ENCODE measurements around the gene ZNF500.

The ZNF500 gene

DNA sequence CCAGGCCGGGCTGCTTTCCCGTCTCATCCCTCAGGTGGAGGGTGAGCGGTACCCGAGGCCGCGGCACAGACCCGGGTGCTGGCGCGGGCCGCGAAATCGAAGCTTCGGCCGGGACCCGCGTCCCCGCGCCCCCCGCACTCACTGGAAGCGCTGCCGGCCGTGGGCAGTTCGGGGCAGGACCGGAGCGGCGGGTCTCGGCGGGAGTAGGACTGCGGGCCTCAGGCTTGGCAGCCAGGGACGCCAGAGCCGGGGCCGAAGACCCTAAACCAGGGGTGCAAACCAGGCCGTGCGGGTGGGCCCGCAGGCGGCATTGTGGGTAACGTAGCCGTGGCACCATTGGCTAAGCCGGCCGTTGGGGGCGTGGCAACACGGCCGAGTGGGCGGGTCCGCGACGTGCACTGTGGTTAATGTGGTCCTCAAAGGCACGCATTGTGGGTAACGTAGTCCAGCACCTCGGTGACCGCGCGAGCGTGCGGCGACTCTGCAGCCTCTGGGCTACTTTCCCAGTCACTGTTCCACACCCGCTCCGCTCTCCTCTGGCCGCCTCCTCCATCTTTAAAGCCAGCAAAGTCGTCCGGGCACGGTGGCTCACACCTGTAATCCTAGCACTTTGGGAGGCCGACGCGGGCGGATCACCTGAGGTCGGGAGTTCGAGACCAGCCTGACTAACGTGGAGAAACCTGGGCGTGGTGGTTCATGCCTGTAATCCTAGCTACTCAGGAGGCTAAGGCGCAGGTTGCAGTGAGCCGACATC is at the start of gene ZNF500:
Gene ZNF500, minus strand, starts transcription at position 288 of the 754 bp plus-strand sequence. CDS start 1,184 bp downstream, outside the sequence.
- DNase-seq = peak; percentile 76

DNA sequence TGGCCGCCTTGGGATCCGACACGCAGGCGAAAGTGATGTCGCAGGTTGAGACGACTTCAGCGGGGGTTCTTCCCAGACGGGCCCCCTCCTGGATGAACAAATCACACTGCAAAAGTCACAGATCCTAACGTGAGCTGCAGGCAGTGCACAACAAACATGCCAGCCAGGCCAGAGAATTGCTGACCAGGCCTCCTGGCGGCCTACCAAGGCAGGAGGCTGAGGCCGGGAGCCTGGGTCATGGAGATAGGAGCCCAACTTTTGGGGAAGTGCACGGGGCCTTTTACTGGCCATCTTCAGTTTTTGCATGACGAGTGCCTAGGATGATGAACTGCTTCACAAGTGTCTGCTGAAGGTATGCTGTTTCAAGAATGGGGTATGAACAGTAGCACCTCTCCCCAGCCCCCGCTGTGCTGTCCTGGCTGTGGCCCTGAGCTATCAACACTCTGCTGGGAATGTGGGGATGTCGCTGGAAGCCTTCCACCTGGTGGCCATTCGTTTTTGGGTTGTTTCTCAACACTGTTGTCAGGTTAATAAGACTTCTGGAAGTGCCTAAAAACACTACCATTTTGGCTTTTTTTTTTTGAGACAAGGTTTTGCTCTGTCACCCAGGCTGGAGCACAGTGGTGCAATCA is 47.7 kb upstream of the ZNF500 start:
- DNase-seq = no peak

DNA sequence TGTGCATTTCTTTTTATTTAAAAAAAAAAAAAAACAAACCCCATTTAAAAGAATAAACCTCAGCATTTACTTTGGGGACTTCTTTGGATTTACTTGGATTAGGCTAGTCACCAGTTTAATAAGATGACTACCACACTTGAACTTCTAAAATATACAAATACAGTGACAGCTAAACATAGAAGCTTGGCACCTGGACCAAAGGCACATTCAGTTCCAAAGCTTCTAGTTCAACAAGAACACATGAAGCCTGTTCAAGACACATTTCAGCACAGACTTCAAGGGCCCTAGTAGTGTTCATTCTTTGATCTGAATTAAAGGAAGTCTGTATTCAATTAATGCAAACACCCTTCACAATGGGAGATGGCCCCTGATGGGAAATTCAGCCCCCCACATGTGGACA is 47.1 kb upstream of the ZNF500 start:
- DNase-seq = no peak

DNA sequence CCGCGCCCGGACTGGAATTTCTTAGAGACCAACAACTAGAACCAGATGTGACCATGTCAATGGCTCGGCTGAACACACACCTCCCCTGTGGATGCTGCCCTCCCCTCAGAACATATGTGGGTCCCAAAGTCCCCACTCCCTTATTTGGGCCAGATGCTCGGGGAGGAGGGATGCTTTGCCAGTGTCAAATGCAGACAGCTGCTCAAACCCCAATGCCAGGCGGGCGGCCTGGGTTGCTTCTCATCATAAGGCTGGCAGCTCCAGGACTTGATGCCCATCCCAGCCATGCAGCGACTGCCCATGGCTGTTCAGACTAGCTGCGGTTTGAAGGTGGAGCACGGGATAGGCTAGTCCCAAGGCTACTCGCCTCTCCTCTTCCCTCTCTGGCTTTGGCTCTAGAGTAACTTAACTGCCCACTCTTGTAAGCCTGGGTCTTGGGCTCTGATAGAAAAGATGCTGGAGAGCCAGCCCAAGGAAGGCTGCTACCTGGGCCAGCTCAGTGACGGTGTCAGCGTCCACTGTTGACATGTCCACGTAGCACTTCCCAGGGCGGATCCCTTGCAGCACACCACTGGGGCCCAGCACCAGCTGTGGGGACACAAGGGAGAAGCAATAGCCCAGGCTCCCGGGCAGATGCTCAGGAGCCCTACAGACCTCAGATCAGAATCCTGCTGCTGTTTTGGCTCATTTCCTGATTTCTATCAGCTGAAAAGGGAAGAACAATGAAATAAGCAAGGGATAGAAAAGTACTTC is 46.5 kb upstream of the ZNF500 start:
- no peak for DNase-seq

- no peak for DNase-seq
Observed at GRCh38 chr16:4811773-4812172, 44.8 kb upstream of the ZNF500 start.

DNA sequence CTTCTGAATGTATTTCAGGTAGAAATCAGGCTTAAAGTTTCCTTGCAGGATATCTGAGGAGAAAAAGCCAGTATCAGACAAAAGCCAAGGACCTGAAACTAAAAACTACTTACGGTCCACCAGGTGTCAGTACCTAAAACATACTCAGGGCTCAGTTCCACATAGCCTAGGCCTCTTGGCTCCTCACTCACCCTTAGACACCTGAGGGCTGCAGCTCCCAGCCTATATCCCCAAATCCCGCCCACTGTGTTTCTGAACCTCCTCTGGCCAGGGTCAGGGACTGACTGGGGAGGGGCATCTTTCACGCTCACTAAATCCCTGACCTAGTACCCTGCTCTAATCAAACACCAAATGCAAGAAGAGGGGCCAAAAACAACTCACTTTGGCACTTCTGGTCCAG is 44.3 kb upstream of the ZNF500 start:
- DNase-seq = no peak

DNA sequence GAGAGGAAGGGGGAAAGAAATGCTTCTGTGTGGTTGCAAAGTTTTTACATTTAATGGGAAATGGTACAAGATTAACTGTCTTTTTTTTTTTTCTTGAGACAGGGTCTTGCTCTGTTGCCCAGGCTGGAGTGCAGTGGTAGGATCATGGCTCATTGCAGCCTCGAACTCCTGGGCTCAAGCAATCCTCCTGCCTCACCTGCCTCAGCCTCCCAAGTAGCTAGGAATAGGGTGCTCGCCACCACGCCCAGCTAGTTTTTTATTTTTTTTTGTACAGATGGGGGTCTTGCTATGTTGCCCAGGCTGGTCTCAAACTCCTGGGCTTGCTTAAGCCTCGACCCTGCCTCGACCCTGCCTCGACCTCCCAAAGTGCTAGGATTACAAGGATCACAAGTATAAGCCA is 39.3 kb upstream of the ZNF500 start:
- no peak for DNase-seq

GRCh38 chr16:4805231-4805630 is 38.3 kb upstream of the ZNF500 start:
- no peak for DNase-seq

DNA sequence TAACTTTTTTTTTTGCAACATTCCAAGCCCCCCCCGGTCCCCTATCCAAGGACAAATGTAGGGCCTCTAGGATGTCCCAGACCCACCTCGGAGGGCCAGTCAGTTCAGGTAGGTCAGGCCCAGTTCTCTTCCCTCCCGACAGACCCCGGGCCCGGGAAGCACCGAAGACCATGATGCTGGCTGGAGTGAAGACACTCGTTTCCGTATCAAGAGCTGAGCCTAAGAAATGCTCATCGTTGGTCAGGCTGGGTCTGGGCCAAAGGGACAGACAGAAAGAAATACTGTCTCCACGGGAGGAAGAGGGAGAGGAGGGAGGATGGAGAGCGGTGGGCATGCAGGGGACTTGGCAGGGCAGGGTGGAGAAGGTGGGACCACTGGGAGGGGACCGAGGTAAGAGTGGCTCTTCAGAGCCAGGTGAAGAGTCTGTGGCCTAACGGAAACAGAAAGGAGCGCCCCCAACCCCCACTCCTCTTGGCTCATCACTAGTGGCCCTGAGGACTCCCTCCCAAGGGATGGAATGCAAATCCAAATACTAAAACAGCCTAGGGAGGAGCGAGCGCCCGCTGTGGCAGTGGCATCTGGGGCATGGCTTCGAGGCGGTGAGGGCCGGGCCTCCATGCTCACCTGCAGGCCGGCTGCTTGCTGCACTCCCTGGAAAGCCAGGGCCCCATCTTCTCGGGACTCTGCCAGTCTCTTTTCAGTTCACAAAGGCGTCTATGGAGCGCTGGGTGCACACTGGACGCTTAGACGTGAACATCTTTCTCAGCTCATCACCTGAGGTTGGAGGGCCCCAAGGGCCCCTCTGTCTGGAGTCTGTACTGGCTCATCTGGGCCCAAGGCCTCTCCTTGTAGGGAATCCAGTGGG is 37.2 kb upstream of the ZNF500 start:
- DNase-seq = no peak

DNA sequence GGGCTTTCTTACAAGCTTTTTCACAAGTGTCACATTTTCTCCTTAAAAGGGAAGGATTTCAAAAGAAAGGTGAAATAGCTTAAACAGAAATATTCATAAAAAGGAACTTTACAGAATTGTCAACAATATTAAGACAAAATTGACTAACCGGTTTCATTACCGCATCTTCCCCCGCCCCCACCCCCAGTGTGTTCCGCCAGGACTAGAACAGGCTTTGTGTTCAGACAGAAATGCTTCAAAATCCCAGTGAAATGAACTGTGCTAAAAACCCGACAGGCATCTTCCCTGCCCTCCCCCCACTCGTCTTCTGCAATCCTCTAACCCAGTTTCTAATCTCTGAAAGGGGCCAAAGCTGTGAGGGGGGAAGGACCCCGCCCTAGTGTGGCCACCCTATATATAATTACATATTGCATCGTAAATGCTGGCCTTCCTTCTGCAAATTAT is 36.5 kb upstream of the ZNF500 start:
- DNase-seq = no peak

GRCh38 chr16:4802659-4803287 is 35.8 kb upstream of the ZNF500 start:
- peak; percentile 79 for DNase-seq

DNA sequence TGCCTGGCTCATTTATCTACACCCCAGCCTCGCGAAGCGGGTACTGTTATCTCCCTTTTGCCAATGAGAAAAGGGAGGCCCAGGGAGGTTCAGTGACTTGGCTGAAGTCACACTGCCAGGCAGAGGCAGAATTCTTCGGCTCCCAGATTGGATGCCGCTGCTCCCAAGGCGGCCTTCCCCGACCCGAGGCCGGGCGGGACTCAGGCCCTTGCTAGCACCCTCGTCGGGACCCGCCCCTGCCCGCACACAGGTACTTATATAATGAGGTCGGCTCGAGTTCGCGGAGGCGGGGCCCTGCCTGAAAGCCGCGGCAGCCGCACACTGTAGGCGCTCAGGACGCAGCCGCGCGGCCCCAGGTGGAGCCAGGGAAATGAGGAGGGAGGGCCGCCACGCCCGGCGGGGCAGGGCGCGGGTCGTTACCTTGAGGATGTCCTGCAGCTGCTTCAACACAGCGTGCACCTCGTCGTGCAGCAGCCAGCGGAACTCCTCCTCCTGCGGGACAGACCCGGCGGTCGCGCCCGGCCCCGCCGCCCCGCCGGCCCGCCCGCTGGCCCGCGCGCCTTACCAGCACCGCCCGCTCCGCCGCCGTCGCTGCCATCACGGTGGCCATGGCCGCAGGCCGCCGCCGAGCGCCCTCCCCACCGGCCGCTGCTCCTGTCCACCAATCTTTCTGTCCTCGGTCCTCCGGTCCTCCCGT is 35.1 kb upstream of the ZNF500 start, which contains the start of gene ROGDI:
Gene ROGDI, minus strand, starts transcription at position 672 of the 697 bp plus-strand sequence. Its CDS starts 62 bp downstream, at position 610.
- peak; percentile 40 for DNase-seq

- DNase-seq = no peak
Observed at GRCh38 chr16:4801051-4801961, 34.3 kb upstream of the ZNF500 start.

DNA sequence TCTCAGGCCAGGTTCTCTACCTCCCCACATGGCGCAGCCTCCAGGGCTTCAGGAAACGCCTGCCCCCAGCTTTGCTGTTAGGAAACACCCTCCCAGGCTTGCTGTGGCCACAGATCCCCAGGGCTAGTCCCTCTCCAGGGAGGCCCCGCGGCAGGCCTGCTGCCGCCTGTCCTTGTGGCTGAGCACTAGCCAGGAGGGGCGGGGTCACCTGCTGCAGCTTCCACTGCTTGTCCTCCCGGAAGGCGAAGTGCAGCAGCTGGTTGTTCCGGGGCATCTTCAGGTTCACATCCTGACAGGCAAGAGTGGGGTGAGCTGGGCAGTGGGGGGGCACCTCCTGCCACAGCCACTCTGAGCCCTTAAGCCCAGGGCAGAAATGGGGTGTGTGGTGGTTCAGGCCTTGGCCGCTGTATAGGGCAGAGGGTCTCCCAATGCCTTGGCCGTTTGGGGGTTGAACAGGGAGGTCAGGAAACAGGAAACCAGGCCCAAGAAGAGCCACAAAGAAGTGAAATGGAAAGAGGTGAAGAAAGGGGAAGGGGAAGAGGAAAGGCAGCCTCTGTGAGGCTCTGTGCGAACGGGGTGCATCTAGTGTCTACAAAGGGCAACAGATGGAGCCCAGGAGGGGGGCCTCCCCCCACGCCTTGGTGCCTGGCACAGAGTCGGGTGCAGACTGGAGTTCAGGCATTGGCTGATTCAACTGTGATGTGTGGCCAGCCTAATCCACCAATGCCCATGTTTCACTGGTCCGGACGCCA is 33.5 kb upstream of the ZNF500 start:
- no peak for DNase-seq

- DNase-seq = no peak
Observed at GRCh38 chr16:4799171-4799855, 32.4 kb upstream of the ZNF500 start.

DNA sequence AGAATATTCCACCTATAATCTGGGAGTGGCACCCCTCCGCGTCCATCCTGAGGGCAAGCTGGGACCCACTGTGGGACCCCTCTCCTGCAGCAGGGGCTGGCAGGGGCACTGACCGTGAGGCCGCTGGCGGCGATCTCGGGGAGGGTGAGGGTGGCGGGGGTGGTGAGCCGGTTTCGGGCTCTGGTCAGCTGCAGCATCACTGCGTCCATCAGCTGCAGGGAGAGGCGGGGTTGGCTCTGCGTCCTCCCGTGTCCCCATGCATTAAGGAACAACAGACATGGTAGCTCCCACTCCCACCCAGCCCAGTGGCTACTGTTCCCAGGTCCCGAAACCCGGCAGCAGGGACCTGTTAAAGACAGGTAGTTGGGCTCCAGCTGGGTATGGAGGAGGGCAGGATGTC is 31.5 kb upstream of the ZNF500 start:
- DNase-seq = no peak

DNA sequence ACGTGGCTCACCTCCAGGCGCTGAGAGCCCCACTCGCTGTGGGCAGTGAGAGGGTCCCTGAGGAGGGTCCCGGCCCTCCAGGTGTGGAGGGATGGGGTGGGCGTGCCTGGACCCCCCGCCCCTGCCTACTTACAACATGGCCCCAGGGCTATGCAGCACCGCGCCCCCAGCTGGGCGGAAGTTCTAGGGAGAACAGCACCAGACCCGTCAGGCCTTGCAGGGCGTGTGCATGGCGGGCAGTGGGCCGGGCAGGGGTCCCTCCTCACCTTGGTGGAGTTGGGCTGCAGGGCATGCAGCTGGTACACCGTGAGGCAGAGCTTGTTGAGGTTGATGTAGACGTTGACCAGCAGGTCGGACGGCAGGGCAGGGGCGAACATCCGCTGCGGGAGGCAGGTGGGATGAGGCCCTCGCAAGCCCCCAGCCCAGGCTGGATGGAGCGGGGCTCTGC is 30.9 kb upstream of the ZNF500 start:
- no peak for DNase-seq

DNA sequence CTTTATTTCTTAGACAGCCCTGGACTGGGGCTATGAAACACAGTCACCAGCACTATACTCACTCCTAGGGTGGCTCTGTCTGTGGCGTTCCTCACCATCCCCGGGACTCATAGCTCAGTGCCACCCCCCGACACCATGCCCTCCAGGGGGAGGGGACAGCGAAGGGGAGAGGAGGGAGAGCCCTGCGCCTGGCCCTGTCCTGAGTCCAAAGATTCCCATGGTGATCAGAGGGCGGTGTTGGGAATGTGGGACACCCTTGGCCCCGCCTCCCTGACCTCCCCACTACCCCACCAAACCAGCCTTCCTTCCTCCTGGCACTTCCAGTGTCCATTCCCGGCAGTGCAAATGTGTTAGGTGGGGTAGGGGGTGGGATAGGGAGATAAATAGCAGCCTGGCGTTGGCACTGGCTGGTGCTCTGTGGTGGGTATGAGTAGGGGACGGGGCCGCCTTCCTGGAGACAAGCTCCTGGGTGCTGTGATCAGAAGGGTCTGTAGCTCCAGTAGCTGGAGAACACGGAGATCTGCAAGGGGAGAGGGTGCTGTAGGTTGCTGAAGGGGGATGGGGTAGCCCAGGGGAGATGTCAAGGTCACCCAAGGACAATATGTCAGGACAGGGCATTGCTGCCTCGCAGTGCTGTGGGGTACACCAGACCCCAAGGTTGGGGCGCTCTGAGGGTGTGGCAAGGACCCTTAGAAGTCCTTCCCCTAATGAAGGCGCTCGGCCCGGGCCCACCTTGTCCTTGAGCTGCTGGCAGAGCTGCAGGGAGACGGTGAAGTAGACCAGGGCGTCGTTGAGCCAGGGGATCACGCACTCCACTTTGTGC is 30.2 kb upstream of the ZNF500 start:
- no peak for DNase-seq

Data from 8988T (cell line).